ENCODE measurements around the gene LIPC. TPM values are rescaled to one million over a fixed set of nuclear protein-coding genes. Genes with fewer than 3 reads are reported as not detected.
A peak's percentile ranks its signal among the peaks of the same experiment; 100 is the strongest.

LIPC gene
- polyA plus RNA-seq, 2 of the 4 experiments (the other 2 are of a cell fraction) = 0.13 to 0.30 TPM

DNA sequence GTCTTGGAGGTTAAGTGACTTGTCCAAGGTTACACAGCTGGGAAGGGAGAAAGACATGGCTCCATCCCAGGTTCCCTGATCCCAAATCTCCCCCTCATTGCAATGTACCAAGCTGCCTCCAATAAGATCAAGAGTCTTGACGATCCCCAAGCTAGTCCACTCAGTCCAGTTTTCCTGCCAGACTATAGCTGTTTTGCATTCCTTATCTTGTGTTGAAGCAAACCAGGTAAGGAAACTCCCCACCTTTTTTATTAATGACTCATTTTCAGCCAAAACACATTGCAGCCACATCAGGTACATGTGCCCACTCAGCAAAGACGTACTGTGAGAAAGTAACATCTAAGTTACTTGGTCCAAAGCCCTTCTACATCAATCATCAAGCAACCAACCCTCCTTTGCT is 41.9 kb downstream of the LIPC start (continued):
- TF ChIP-seq, protein P1, sequence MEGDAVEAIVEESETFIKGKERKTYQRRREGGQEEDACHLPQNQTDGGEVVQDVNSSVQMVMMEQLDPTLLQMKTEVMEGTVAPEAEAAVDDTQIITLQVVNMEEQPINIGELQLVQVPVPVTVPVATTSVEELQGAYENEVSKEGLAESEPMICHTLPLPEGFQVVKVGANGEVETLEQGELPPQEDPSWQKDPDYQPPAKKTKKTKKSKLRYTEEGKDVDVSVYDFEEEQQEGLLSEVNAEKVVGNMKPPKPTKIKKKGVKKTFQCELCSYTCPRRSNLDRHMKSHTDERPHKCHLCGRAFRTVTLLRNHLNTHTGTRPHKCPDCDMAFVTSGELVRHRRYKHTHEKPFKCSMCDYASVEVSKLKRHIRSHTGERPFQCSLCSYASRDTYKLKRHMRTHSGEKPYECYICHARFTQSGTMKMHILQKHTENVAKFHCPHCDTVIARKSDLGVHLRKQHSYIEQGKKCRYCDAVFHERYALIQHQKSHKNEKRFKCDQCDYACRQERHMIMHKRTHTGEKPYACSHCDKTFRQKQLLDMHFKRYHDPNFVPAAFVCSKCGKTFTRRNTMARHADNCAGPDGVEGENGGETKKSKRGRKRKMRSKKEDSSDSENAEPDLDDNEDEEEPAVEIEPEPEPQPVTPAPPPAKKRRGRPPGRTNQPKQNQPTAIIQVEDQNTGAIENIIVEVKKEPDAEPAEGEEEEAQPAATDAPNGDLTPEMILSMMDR (IDR thresholded peaks at IDR 0.05) = no peak
- TF ChIP-seq FOSL2 (IDR thresholded peaks at IDR 0.05) = no peak
- peak; percentile 80 for TF ChIP-seq FOSL2 (CRISPR knock-in tag; IDR thresholded peaks at IDR 0.05)
- TF ChIP-seq HOXB5 (CRISPR knock-in tag; IDR thresholded peaks at IDR 0.05) = no peak
- TF ChIP-seq TFCP2L1 (CRISPR knock-in tag; IDR thresholded peaks at IDR 0.05) = no peak
- TF ChIP-seq NFE2L2 (conservative IDR thresholded peaks at IDR 0.05; ENCODE audit: low read length) = no peak
- TF ChIP-seq KDM1A (IDR thresholded peaks at IDR 0.05; ENCODE audit: low read depth) = no peak
- no peak for TF ChIP-seq FOXS1 (CRISPR knock-in tag; IDR thresholded peaks at IDR 0.05)
- TF ChIP-seq SREBF2 (IDR thresholded peaks at IDR 0.05) = no peak
- TF ChIP-seq MAFK (IDR thresholded peaks at IDR 0.05; ENCODE audit: partially characterized antibody) = peak; percentile 97
- no peak for TF ChIP-seq CHD2 (IDR thresholded peaks at IDR 0.05; ENCODE audit: low read length, partially characterized antibody)
- TF ChIP-seq RNF2 (IDR thresholded peaks at IDR 0.05; ENCODE audit: borderline replicate concordance, low read depth) = no peak
- no peak for TF ChIP-seq EP300 (IDR thresholded peaks at IDR 0.05)
- TF ChIP-seq FOSB (CRISPR knock-in tag; IDR thresholded peaks at IDR 0.05) = no peak
- TF ChIP-seq MYC (IDR thresholded peaks at IDR 0.05; ENCODE audit: borderline replicate concordance, low read length) = no peak
- TF ChIP-seq, protein P2, sequence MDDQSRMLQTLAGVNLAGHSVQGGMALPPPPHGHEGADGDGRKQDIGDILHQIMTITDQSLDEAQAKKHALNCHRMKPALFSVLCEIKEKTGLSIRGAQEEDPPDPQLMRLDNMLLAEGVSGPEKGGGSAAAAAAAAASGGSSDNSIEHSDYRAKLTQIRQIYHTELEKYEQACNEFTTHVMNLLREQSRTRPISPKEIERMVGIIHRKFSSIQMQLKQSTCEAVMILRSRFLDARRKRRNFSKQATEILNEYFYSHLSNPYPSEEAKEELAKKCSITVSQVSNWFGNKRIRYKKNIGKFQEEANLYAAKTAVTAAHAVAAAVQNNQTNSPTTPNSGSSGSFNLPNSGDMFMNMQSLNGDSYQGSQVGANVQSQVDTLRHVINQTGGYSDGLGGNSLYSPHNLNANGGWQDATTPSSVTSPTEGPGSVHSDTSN (IDR thresholded peaks at IDR 0.05) = no peak

DNA sequence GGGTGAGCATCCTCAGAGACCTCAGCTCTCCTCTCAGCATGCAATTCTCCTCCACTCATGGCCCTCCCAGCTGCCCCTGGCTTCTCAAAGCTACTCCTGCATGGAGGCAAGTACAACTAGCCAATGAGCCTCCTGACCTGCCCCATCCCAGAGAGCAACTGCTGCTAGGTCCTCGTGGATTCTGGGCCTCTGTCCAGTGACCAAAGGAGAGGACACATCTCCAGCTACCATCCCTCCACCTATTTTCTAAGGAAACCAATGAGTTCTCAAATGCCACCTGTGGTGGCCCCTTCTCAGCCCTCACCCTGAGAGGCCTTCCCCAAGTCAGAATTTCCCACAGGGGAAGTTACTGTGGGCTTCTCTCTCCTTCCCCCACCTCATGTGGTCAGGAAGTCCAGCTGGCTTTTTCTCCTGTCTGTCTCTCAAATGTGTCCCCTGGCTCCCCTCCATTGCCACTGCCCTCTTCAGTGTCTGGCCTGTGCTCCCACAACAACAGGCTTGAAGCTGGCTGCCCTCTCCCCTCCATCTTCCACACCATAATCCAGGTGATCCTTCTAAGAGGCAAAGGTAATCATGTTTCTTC is 43.0 kb downstream of the LIPC start:
- H3K4me2 ChIP-seq = no peak overlapping the region
- no peak for FAIRE-seq
- no peak for ATAC-seq
- CTCF ChIA-PET = interaction anchor here (0.9 to 1.9 kb wide), 5 partner anchors 17 to 137 kb away, joined by 3 to 5 read pairs (median 4); no protein-coding TSS in a partner anchor
- POLR2A ChIA-PET = interaction anchor here (0.9 kb wide), 1 partner anchor 296 kb away, joined by 3 read pairs; the partner anchor contains the start of gene MINDY2
- WGBS (ENCODE audit: missing lambda C conversion rate) = 89% methylated on average over 1 of the region's 1 CpG
- H3K4me1 ChIP-seq = peaks cover 56% of the 10 kb centered on the region
- H3K9me3 ChIP-seq = no peaks in the 10 kb centered on the region
- DNase-seq (ENCODE audit: low read depth in 1 of 2, low spot score in 1 of 2) = no peak
- no peak overlapping the region for H3K4me3 ChIP-seq
- TF ChIP-seq HEYL (CRISPR knock-in tag; IDR thresholded peaks at IDR 0.05) = no peak
- no peak for TF ChIP-seq SREBF2 (IDR thresholded peaks at IDR 0.05)
- no peak for TF ChIP-seq REST (IDR thresholded peaks at IDR 0.05)
- peak overlapping the region; percentile 96 to 99; a peak in 5 of 6 replicates for H3K27ac ChIP-seq
